HEK293 (cell line): ENCODE measurements around the gene LRRN2.

Source experiments
- GLI2 ChIP-seq: fragments of 450-650 bp; formaldehyde crosslinking; IDR thresholded peaks from 2 replicates; pipeline ENCODE4; 2017; ENCODE audit warnings: missing biosample characterization, missing genetic modification characterization, low read depth, borderline replicate concordance
- GLI4 ChIP-seq: fragments of 450-650 bp; formaldehyde crosslinking; IDR thresholded peaks from 2 replicates; pipeline ENCODE4 v1.5.1; 2016; ENCODE audit warnings: missing biosample characterization, missing genetic modification characterization
- HOXC10 ChIP-seq: sonication (generic); formaldehyde crosslinking; IDR thresholded peaks from 2 replicates; pipeline ENCODE4 v1.8.1; 2023; ENCODE audit warnings: mild to moderate bottlenecking, missing genetic modification reagents
- KLF9 ChIP-seq: fragments of 450-650 bp; formaldehyde crosslinking; IDR thresholded peaks from 2 replicates; pipeline ENCODE4 v1.5.1; 2016; ENCODE audit warnings: missing biosample characterization, missing genetic modification characterization, low read depth
- MYNN ChIP-seq: fragments of 450-650 bp; formaldehyde crosslinking; IDR thresholded peaks from 2 replicates; pipeline ENCODE4 v1.5.1; 2016; ENCODE audit warnings: missing biosample characterization, missing genetic modification characterization, borderline replicate concordance
- PRDM1 ChIP-seq: fragments of 450-650 bp; formaldehyde crosslinking; IDR thresholded peaks from 2 replicates; pipeline ENCODE4; 2016; ENCODE audit warnings: missing biosample characterization, missing genetic modification characterization
- SP3 ChIP-seq: fragments of 450-650 bp; formaldehyde crosslinking; IDR thresholded peaks from 2 replicates; pipeline ENCODE4 v1.5.1; 2016; ENCODE audit warnings: missing biosample characterization, missing genetic modification characterization
- ZEB2 ChIP-seq: fragments of 450-650 bp; formaldehyde crosslinking; IDR thresholded peaks from 2 replicates; pipeline ENCODE4 v1.5.1; 2016; ENCODE audit warnings: missing biosample characterization, missing genetic modification characterization
- ZNF214 ChIP-seq: fragments of 450-650 bp; formaldehyde crosslinking; IDR thresholded peaks from 2 replicates; pipeline ENCODE4 v1.5.1; 2017; ENCODE audit warnings: missing biosample characterization, mild to moderate bottlenecking, missing genetic modification characterization, borderline replicate concordance
- ZNF23 ChIP-seq: fragments of 450-650 bp; formaldehyde crosslinking; IDR thresholded peaks from 2 replicates; pipeline ENCODE4 v1.5.1; 2016; ENCODE audit warnings: missing biosample characterization, missing genetic modification characterization, borderline replicate concordance
- ZNF274 ChIP-seq, 2 experiments: fragments of 200-500 bp in 1 of 2; fragments of 450-650 bp in 1 of 2; sonication (Bioruptor generic) in 1 of 2; formaldehyde crosslinking in 1 of 2; IDR thresholded peaks; 2 replicates each; pipeline versions ENCODE4 v1.5.1 to v1.6.1; 2014 to 2016; ENCODE audit warnings: borderline replicate concordance in 1 of 2, inconsistent platforms in 1 of 2, low read length in 1 of 2, missing biosample characterization in 1 of 2, missing genetic modification characterization in 1 of 2
- ZNF324 ChIP-seq: fragments of 450-650 bp; formaldehyde crosslinking; IDR thresholded peaks from 2 replicates; pipeline ENCODE4 v1.5.1; 2016; ENCODE audit warnings: missing biosample characterization, missing genetic modification characterization
- ZNF404 ChIP-seq: fragments of 450-650 bp; formaldehyde crosslinking; IDR thresholded peaks from 2 replicates; pipeline ENCODE4 v1.5.1; 2017; ENCODE audit warnings: missing biosample characterization, missing genetic modification characterization
- ZNF548 ChIP-seq: fragments of 450-650 bp; formaldehyde crosslinking; IDR thresholded peaks from 2 replicates; pipeline ENCODE4 v1.5.1; 2016; ENCODE audit warnings: missing biosample characterization, missing genetic modification characterization
- ZNF549 ChIP-seq: fragments of 450-650 bp; IDR thresholded peaks from 2 replicates; pipeline ENCODE4 v1.5.1; 2018; ENCODE audit warnings: missing biosample characterization, missing genetic modification characterization, mild to moderate bottlenecking, inconsistent platforms, moderate library complexity
- ZNF610 ChIP-seq: fragments of 450-650 bp; formaldehyde crosslinking; IDR thresholded peaks from 2 replicates; pipeline ENCODE4 v1.5.1; 2016; ENCODE audit warnings: missing biosample characterization, missing genetic modification characterization, borderline replicate concordance
- ZNF777 ChIP-seq: fragments of 450-650 bp; formaldehyde crosslinking; IDR thresholded peaks from 2 replicates; pipeline ENCODE4 v1.5.1; 2017; ENCODE audit warnings: missing biosample characterization, missing genetic modification characterization, borderline replicate concordance
- ZNF792 ChIP-seq: fragments of 450-650 bp; formaldehyde crosslinking; IDR thresholded peaks from 2 replicates; pipeline ENCODE4 v1.5.1; 2016; ENCODE audit warnings: missing biosample characterization, missing genetic modification characterization
- TF ChIP-seq, protein P1 (sequence below): fragments of 450-650 bp; formaldehyde crosslinking; IDR thresholded peaks from 2 replicates; pipeline ENCODE4; 2016; ENCODE audit warnings: missing biosample characterization, missing genetic modification characterization
- TF ChIP-seq, protein P2 (sequence below): fragments of 450-650 bp; formaldehyde crosslinking; IDR thresholded peaks from 2 replicates; pipeline ENCODE4 v1.5.1; 2017; ENCODE audit warnings: missing biosample characterization, missing genetic modification characterization
- TF ChIP-seq, protein P3 (sequence below): IDR thresholded peaks from 2 replicates; pipeline ENCODE4 v1.6.1; 2011; ENCODE audit warnings: mild to moderate bottlenecking, low read depth, low read length, borderline replicate concordance
- TF ChIP-seq, protein P4 (sequence below): fragments of 450-650 bp; formaldehyde crosslinking; conservative IDR thresholded peaks from 2 replicates; pipeline ENCODE4 v1.5.1; 2016; ENCODE audit warnings: low read depth, missing biosample characterization, missing genetic modification characterization
- TF ChIP-seq, protein P5 (sequence below): fragments of 450-650 bp; formaldehyde crosslinking; IDR thresholded peaks from 2 replicates; pipeline ENCODE4 v1.5.1; 2016; ENCODE audit warnings: missing biosample characterization, missing genetic modification characterization
- TF ChIP-seq, protein P6 (sequence below): fragments of 450-650 bp; formaldehyde crosslinking; IDR thresholded peaks from 2 replicates; pipeline ENCODE4 v1.5.0; 2017; ENCODE audit warnings: missing biosample characterization, missing genetic modification characterization, borderline replicate concordance

LRRN2 gene

DNA sequence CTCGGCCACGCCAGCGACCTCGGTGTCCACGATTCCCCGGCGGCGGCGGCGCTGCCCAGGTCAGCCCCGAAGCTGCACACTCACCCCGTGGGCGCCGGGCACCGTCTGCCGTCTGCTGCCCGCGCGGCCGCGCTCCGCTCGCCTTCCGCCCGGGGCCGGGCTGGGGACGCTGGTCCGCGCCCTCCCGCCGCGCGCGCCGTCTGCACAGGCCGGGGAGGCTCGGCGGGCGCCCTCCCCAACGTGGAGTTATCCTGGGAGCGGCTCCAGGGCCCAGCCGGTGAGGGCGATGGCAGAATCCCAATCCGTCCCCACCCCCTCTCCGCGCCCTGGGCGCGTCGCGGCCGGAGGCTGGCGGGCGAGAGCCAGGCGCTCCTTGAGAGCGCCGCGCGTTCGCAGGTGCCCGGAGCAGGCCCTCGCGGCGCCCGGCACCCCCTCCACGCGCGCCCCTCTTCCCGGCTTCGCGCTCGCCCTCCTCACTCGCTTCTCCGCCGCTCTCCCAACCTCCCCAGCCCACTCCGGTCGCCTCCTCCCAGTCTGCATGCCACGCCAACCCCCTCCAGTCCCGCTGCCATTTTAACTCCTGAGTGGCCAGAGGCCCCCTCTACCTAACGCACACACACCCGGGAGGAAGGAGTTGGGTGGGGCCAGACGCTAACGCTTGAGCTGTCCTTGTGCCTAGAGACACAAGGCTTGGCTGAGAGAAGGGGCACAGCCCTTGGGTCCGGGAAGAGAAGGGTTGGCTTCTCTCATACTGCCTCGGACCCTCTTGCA lies at the start of gene LRRN2 (continued):
- TF ChIP-seq ZEB2 (tag by site-specific recombination) (peak; percentile 54; the same call in 1 of the 2 replicates), ZNF610 (tag by site-specific recombination) (no peak), MYNN (no peak), ZNF274 (IDR thresholded peaks at IDR 0.05; ENCODE audit: low read length) (no peak), ZNF274 (tag by site-specific recombination; IDR thresholded peaks at IDR 0.05; ENCODE audit: borderline replicate concordance) (no peak), ZNF214 (no peak), ZNF404 (tag by site-specific recombination) (no peak), PRDM1 (tag by site-specific recombination) (no peak), SP3 (tag by site-specific recombination) (peak; percentile 52), HOXC10 (CRISPR knock-in tag) (no peak), GLI2 (tag by site-specific recombination) (no peak), KLF9 (no peak), ZNF792 (tag by site-specific recombination) (no peak), ZNF548 (tag by site-specific recombination) (no peak), ZNF23 (tag by site-specific recombination) (no peak), ZNF549 (tag by site-specific recombination) (no peak), ZNF777 (tag by site-specific recombination) (no peak), ZNF324 (tag by site-specific recombination) (0 out of 2 replicates have a peak, but pooled peaks have one; percentile 40), GLI4 (tag by site-specific recombination) (no peak)
- TF ChIP-seq, protein P1, sequence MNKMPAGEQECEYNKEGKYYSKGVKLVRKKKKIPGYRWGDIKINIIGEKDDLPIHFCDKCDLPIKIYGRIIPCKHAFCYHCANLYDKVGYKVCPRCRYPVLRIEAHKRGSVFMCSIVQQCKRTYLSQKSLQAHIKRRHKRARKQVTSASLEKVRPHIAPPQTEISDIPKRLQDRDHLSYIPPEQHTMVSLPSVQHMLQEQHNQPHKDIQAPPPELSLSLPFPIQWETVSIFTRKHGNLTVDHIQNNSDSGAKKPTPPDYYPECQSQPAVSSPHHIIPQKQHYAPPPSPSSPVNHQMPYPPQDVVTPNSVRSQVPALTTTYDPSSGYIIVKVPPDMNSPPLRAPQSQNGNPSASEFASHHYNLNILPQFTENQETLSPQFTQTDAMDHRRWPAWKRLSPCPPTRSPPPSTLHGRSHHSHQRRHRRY (tag by site-specific recombination), result no peak
- TF ChIP-seq, protein P2, sequence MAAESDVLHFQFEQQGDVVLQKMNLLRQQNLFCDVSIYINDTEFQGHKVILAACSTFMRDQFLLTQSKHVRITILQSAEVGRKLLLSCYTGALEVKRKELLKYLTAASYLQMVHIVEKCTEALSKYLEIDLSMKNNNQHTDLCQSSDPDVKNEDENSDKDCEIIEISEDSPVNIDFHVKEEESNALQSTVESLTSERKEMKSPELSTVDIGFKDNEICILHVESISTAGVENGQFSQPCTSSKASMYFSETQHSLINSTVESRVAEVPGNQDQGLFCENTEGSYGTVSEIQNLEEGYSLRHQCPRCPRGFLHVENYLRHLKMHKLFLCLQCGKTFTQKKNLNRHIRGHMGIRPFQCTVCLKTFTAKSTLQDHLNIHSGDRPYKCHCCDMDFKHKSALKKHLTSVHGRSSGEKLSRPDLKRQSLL, result peak; percentile 81
- TF ChIP-seq, protein P3, sequence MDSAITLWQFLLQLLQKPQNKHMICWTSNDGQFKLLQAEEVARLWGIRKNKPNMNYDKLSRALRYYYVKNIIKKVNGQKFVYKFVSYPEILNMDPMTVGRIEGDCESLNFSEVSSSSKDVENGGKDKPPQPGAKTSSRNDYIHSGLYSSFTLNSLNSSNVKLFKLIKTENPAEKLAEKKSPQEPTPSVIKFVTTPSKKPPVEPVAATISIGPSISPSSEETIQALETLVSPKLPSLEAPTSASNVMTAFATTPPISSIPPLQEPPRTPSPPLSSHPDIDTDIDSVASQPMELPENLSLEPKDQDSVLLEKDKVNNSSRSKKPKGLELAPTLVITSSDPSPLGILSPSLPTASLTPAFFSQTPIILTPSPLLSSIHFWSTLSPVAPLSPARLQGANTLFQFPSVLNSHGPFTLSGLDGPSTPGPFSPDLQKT, result no peak
- TF ChIP-seq, protein P4, sequence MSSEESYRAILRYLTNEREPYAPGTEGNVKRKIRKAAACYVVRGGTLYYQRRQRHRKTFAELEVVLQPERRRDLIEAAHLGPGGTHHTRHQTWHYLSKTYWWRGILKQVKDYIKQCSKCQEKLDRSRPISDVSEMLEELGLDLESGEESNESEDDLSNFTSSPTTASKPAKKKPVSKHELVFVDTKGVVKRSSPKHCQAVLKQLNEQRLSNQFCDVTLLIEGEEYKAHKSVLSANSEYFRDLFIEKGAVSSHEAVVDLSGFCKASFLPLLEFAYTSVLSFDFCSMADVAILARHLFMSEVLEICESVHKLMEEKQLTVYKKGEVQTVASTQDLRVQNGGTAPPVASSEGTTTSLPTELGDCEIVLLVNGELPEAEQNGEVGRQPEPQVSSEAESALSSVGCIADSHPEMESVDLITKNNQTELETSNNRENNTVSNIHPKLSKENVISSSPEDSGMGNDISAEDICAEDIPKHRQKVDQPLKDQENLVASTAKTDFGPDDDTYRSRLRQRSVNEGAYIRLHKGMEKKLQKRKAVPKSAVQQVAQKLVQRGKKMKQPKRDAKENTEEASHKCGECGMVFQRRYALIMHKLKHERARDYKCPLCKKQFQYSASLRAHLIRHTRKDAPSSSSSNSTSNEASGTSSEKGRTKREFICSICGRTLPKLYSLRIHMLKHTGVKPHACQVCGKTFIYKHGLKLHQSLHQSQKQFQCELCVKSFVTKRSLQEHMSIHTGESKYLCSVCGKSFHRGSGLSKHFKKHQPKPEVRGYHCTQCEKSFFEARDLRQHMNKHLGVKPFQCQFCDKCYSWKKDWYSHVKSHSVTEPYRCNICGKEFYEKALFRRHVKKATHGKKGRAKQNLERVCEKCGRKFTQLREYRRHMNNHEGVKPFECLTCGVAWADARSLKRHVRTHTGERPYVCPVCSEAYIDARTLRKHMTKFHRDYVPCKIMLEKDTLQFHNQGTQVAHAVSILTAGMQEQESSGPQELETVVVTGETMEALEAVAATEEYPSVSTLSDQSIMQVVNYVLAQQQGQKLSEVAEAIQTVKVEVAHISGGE (tag by site-specific recombination), result no peak
- TF ChIP-seq, protein P5, sequence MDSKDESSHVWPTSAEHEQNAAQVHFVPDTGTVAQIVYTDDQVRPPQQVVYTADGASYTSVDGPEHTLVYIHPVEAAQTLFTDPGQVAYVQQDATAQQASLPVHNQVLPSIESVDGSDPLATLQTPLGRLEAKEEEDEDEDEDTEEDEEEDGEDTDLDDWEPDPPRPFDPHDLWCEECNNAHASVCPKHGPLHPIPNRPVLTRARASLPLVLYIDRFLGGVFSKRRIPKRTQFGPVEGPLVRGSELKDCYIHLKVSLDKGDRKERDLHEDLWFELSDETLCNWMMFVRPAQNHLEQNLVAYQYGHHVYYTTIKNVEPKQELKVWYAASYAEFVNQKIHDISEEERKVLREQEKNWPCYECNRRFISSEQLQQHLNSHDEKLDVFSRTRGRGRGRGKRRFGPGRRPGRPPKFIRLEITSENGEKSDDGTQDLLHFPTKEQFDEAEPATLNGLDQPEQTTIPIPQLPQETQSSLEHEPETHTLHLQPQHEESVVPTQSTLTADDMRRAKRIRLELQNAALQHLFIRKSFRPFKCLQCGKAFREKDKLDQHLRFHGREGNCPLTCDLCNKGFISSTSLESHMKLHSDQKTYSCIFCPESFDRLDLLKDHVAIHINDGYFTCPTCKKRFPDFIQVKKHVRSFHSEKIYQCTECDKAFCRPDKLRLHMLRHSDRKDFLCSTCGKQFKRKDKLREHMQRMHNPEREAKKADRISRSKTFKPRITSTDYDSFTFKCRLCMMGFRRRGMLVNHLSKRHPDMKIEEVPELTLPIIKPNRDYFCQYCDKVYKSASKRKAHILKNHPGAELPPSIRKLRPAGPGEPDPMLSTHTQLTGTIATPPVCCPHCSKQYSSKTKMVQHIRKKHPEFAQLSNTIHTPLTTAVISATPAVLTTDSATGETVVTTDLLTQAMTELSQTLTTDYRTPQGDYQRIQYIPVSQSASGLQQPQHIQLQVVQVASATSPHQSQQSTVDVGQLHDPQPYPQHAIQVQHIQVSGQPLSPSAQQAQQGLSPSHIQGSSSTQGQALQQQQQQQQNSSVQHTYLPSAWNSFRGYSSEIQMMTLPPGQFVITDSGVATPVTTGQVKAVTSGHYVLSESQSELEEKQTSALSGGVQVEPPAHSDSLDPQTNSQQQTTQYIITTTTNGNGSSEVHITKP, result peak; percentile 75; the same call in 1 of the 2 replicates
- TF ChIP-seq, protein P6, sequence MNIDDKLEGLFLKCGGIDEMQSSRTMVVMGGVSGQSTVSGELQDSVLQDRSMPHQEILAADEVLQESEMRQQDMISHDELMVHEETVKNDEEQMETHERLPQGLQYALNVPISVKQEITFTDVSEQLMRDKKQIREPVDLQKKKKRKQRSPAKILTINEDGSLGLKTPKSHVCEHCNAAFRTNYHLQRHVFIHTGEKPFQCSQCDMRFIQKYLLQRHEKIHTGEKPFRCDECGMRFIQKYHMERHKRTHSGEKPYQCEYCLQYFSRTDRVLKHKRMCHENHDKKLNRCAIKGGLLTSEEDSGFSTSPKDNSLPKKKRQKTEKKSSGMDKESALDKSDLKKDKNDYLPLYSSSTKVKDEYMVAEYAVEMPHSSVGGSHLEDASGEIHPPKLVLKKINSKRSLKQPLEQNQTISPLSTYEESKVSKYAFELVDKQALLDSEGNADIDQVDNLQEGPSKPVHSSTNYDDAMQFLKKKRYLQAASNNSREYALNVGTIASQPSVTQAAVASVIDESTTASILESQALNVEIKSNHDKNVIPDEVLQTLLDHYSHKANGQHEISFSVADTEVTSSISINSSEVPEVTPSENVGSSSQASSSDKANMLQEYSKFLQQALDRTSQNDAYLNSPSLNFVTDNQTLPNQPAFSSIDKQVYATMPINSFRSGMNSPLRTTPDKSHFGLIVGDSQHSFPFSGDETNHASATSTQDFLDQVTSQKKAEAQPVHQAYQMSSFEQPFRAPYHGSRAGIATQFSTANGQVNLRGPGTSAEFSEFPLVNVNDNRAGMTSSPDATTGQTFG (tag by site-specific recombination), result no peak
